ENCODE measurements around the gene CLDN5. TPM values are rescaled to one million over a fixed set of nuclear protein-coding genes. Genes with fewer than 3 reads are reported as not detected.

The CLDN5 gene
- total RNA-seq, 1 experiment from 2014 or later: not detected

DNA sequence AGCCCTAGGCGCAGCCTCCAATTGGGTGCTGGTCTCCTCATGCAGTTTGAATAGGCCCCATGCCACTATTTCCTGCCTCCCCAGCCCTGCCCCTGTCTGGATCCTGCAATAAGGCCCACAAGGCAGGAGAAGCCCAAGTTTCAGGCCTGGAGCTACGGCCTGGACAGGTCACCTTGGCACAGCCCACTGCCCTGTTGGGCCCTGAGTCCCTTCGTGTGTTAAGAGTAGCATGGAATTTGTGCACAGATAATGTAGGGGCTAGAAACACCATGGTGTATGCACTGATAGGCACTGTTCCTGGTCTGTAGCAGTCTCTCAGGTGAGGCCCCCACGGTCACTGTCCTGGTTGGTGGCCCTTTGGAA is 24.3 kb downstream of the CLDN5 start:
- no peaks in the 10 kb centered on the region for H3K27me3 ChIP-seq
- DNase-seq: no peak
- H3K4me3 ChIP-seq: no peak overlapping the region
- peaks cover 28% of the 10 kb centered on the region for H3K36me3 ChIP-seq
- no peaks in the 10 kb centered on the region for H3K9me3 ChIP-seq

DNA sequence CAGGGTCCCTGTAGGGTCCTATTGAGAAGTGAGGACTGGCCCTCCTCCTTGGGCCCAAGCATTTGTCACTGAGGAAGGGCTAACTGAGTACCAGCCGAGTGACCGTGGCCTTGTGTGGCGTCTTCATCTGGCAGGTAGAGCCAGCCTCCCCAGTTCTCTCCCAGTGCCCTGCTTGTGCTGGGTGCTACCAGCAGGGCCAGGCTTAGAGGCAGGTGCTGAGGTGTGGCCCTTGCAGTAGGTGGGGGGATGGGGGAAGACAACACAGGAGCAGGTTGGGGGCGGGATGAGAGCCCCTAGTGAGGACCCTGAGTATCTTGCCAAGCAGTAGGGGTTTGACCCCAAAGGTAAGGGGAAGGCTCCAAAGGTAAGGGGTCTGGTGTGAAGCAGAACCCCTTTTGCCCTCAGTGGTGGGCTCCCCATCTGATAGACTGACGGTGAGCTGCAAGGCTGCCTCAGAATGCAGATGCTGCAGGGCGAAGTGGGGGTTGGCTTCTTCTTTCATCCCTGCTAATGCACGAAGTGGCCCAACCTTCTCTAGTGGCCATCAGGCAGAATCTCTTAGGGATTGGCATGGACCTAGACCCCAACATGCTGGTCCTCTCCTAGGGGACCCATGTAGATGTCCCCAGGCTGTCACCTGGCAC is 24.9 kb downstream of the CLDN5 start:
- H3K9me3 ChIP-seq: no peaks in the 10 kb centered on the region
- H3K36me3 ChIP-seq: peaks cover 30% of the 10 kb centered on the region
- H3K4me3 ChIP-seq: no peak overlapping the region
- H3K27me3 ChIP-seq: no peaks in the 10 kb centered on the region
- DNase-seq: no peak

- no peak overlapping the region for H3K4me3 ChIP-seq
- H3K9me3 ChIP-seq: no peaks in the 10 kb centered on the region
- no peak for DNase-seq
- peaks cover 34% of the 10 kb centered on the region for H3K36me3 ChIP-seq
- no peaks in the 10 kb centered on the region for H3K27me3 ChIP-seq
Measured at GRCh38 chr22:19498866-19499190, 25.4 kb downstream of the CLDN5 start.

DNA sequence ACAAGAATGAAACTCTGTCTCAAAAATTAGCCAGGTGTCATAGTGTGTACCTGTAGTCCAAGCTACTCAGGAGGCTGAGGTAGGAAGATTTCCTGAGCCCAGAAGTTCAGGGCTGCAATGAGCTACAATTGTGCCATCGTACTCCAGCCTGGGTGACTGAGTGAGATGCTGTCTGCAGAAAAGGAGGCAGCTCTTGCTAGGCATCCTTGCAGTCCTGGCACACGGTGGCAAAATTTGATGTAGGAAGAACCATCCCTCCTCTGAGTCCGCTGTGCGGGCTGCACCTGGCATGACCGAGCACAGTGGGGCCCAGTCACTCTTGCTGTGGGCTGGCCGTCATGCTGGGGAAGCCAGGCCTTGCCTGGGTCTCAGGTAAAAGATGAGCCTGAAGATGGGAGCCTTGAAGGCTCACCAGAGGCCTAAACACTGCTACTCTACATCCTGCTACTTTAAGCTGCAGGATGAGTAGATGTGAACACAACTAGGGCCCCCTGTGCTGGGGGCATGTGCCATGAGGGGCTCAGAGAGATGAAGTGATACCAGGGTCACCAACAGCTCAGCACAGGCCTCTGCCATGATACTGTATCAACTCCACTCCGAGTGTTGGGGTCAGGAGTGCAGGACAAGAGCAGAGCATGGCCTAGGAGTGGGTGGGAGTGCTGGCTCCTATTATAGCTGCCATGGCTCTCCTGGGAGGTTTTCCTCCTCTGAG is 25.9 kb downstream of the CLDN5 start:
- Histone ChIP-seq H3K4me3 (no peak overlapping the region), H3K9me3 (no peaks in the 10 kb centered on the region), H3K27me3 (no peaks in the 10 kb centered on the region), H3K36me3 (peaks cover 36% of the 10 kb centered on the region)
- DNase-seq: no peak

GRCh38 chr22:19497245-19497644 is 27.0 kb downstream of the CLDN5 start:
- DNase-seq: peak; percentile 17
- Histone ChIP-seq H3K9me3 (no peaks in the 10 kb centered on the region), H3K4me3 (no peak overlapping the region), H3K36me3 (peaks cover 42% of the 10 kb centered on the region), H3K27me3 (no peaks in the 10 kb centered on the region)

GRCh38 chr22:19496324-19496630 is 27.9 kb downstream of the CLDN5 start:
- H3K9me3 ChIP-seq: no peaks in the 10 kb centered on the region
- no peak overlapping the region for H3K4me3 ChIP-seq
- peaks cover 43% of the 10 kb centered on the region for H3K36me3 ChIP-seq
- no peaks in the 10 kb centered on the region for H3K27me3 ChIP-seq
- DNase-seq: no peak

- H3K9me3 ChIP-seq: no peaks in the 10 kb centered on the region
- H3K4me3 ChIP-seq: no peak overlapping the region
- H3K36me3 ChIP-seq: peaks cover 47% of the 10 kb centered on the region
- DNase-seq: no peak
- no peaks in the 10 kb centered on the region for H3K27me3 ChIP-seq
Measured at GRCh38 chr22:19495562-19496323, 28.5 kb downstream of the CLDN5 start.

GRCh38 chr22:19494676-19495173 is 29.5 kb downstream of the CLDN5 start:
- no peak for DNase-seq
- Histone ChIP-seq H3K4me3 (no peak overlapping the region), H3K36me3 (peaks cover 52% of the 10 kb centered on the region)

GRCh38 chr22:19494001-19494560 is 30.1 kb downstream of the CLDN5 start:
- H3K9me3 ChIP-seq: no peaks in the 10 kb centered on the region
- DNase-seq: no peak
- H3K36me3 ChIP-seq: peaks cover 56% of the 10 kb centered on the region
- no peak overlapping the region for H3K4me3 ChIP-seq
- H3K27me3 ChIP-seq: no peaks in the 10 kb centered on the region

More at GRCh38 chr22:19494676-19495173, 29.5 kb downstream of the CLDN5 start:
- Histone ChIP-seq H3K27me3 (no peaks in the 10 kb centered on the region), H3K9me3 (no peaks in the 10 kb centered on the region)

- peaks cover 61% of the 10 kb centered on the region for H3K36me3 ChIP-seq
Measured at GRCh38 chr22:19492504-19493174, 31.6 kb downstream of the CLDN5 start.

DNA sequence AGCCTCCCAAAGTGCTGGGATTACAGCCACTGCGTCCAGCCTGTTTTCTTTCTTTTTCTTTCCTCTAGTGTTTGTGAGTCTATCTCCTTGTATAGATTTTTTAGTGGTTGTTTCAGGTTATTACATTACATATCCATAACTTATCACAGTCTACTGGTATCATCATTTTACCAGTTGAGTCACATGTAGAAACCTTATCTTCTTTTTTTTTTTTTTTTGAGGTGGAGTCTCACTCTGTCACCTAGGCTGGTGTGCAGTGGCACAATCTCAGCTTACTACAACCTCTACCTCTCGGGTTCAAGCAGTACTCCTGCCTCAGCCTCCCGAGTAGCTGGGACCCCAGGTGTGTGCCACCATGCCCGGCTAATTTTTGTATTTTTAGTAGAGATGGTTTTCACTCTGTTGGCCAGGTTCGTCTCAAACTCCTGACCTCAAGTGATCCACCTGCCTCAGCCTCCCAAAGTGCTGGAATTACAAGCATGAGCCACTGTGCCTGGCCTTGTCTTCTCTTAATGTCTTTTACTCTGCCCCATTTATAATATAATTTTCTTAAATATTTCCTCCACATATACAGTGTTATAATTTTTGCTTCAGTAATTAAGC is 33.5 kb downstream of the CLDN5 start:
- no peaks in the 10 kb centered on the region for H3K9me3 ChIP-seq
- H3K36me3 ChIP-seq: peaks cover 47% of the 10 kb centered on the region
- H3K27me3 ChIP-seq: no peaks in the 10 kb centered on the region
- no peak for DNase-seq
- no peak overlapping the region for H3K4me3 ChIP-seq

More at GRCh38 chr22:19492504-19493174, 31.6 kb downstream of the CLDN5 start:
- H3K9me3 ChIP-seq: no peaks in the 10 kb centered on the region
- H3K4me3 ChIP-seq: no peak overlapping the region
- no peak for DNase-seq
- no peaks in the 10 kb centered on the region for H3K27me3 ChIP-seq

GRCh38 chr22:19488884-19489843 is 35.0 kb downstream of the CLDN5 start:
- DNase-seq: no peak
- no peaks in the 10 kb centered on the region for H3K27me3 ChIP-seq
- H3K36me3 ChIP-seq: peaks cover 51% of the 10 kb centered on the region
- H3K9me3 ChIP-seq: no peaks in the 10 kb centered on the region
- no peak overlapping the region for H3K4me3 ChIP-seq

GRCh38 chr22:19488285-19488684 is 35.9 kb downstream of the CLDN5 start:
- Histone ChIP-seq H3K4me3 (no peak overlapping the region), H3K27me3 (no peaks in the 10 kb centered on the region), H3K36me3 (peaks cover 56% of the 10 kb centered on the region), H3K9me3 (no peaks in the 10 kb centered on the region)
- no peak for DNase-seq

DNA sequence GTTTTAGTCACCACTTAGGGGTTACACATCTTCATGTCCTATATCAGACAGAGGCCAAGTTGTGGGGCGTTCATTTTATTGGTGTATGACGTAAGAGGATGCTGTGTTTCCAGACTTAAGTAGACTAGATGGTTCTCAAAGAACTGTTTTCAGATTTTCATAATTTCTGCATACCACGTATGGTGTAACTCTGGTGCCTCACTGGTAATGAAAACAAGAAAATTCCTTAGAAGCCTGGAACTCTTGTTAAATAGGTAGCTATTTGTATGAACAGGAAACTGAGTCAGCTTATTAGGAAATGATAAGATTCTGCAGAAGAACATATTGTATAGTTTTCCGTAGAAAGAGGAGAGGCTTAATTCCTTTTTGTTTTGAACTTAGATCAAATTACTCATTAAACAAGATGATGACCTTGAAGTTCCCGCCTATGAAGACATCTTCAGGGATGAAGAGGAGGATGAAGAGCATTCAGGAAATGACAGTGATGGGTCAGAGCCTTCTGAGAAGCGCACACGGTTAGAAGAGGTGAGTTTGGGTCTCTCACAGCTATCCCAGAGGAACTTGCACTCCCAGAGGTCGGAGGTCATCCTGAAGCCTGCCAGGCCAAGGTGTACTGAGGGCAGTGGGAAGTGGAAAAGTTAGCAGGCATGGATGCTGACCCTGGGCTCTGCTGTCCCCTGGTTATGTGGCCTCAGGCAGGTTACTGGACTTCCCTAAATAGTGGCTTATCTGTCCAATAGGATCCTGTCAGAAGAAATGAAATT is 40.5 kb downstream of the CLDN5 start:
- no peak for DNase-seq
- Histone ChIP-seq H3K9me3 (no peaks in the 10 kb centered on the region), H3K27me3 (no peaks in the 10 kb centered on the region), H3K36me3 (peaks cover 45% of the 10 kb centered on the region), H3K4me3 (no peak overlapping the region)

DNA sequence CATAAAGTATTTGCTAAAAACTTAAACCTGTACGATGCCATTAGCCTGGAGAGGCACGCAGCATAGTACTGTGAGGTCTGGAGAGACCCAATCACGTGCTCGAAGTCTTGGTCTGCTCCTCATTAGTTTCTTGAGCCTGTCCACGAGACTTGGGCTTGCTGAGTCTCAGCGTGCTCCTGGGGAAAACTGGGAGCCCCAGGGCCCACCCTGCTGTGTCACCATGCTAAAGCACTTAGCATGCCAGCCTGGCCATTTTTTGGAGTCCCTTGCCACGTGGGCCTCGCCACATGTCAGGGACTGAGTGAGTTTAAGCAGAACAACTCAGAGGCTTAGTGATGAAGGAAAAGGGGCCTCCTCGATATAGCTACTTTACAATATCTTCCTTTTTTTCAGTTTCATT is 41.9 kb downstream of the CLDN5 start:
- DNase-seq: no peak
- Histone ChIP-seq H3K4me3 (no peak overlapping the region), H3K9me3 (no peaks in the 10 kb centered on the region), H3K27me3 (no peaks in the 10 kb centered on the region), H3K36me3 (peaks cover 37% of the 10 kb centered on the region)
